K562 (cell line): Measurements from ENCODE around the gene FMNL2. TPM values are rescaled to one million over a fixed set of nuclear protein-coding genes. Genes with fewer than 3 reads are reported as not detected.

Experiments used
- ATAC-seq: fragments of 200-7000 bp; cut with Tn5 transposase; 3 replicates; pipeline ENCODE4 v1.9.1; 2020; ENCODE audit warnings: moderate library complexity
- BruUV-seq: library from RNA; stranded (reverse); fragments of 400-500 nt; replicated peaks from 2 replicates; lab custom pipeline; 2021; lab: Mats Ljungman, UMichigan
- CTCF ChIA-PET: fragments of 300-600 bp; formaldehyde crosslinking; extraction: SDS; loops from one replicate; lab custom pipeline; 2021; ENCODE audit warnings: low intra/inter-chr PET ratio; lab: Yijun Ruan, JAX
- POLR2A ChIA-PET: fragments of 300-600, 350-650 bp; sonication (Branson Sonifier 250); formaldehyde crosslinking; extraction: SDS; loops from one replicate; lab custom pipeline; 2021; ENCODE audit warnings: antibody characterized with exemption, inconsistent platforms; lab: Yijun Ruan, JAX
- DNase-seq, 4 experiments: peaks; one replicate each; pipeline versions ENCODE4 v3.0.0 to v3.0.0-alpha.2; 2011 to 2018; ENCODE audit warnings: low spot score in 3 of 4, mixed read lengths in 3 of 4; ENCODE audit errors: extremely low read depth in 1 of 4
- FAIRE-seq: peaks from 2 replicates; lab custom pipeline; 2011; peaks lifted over from hg19 to GRCh38; lab: Jason Lieb, UNC
- H2AFZ ChIP-seq: 2 replicates; pipeline ENCODE4 v1.6.0; 2011; ENCODE audit warnings: low read depth, low read length, control low read depth, inconsistent platforms
- H3K27ac ChIP-seq: fragments of 200-600 bp; 3 replicates; pipeline ENCODE4 v1.8.0; 2011; ENCODE audit warnings: low read depth, mild to moderate bottlenecking, control low read depth, inconsistent platforms, low read length, moderate library complexity, mixed read lengths; ENCODE audit errors: extremely low read depth
- H3K27me3 ChIP-seq, 2 experiments: fragments of 300-600 bp in 1 of 2; 2 replicates in 1 of 2; 3 replicates in 1 of 2; pipeline versions ENCODE4 v1.6.0 to v1.8.0; 2011; ENCODE audit warnings: inconsistent platforms in 2 of 2, low read length in 2 of 2, mild to moderate bottlenecking in 1 of 2, mixed read lengths in 1 of 2, moderate library complexity in 1 of 2; ENCODE audit not compliant: control insufficient read depth in 2 of 2, insufficient read depth in 2 of 2
- H3K36me3 ChIP-seq: fragments of 300-600 bp; 3 replicates; pipeline ENCODE4 v1.8.0; 2011; ENCODE audit warnings: mild to moderate bottlenecking, low read length, inconsistent platforms; ENCODE audit not compliant: control insufficient read depth, insufficient read depth
- H3K4me1 ChIP-seq, 2 experiments: fragments of 200-600 bp in 1 of 2; replicated peaks in 1 of 2; 2 replicates in 1 of 2; 3 replicates in 1 of 2; pipeline versions ENCODE4 v1.5.1 to v1.8.0; 2011; ENCODE audit warnings: inconsistent platforms in 2 of 2, low read length in 2 of 2, mild to moderate bottlenecking in 1 of 2, mixed read lengths in 1 of 2, moderate library complexity in 1 of 2; ENCODE audit not compliant: control insufficient read depth in 2 of 2, insufficient read depth in 2 of 2
- H3K4me2 ChIP-seq: 2 replicates; pipeline ENCODE4 v1.6.1; 2011; ENCODE audit warnings: low read length, control low read depth, inconsistent platforms, mixed read lengths; ENCODE audit not compliant: insufficient read depth
- H3K4me3 ChIP-seq: fragments of 200-600 bp; sonication (generic), shearing (Covaris generic); 2 replicates; pipeline ENCODE4 v1.5.1; 2016; ENCODE audit warnings: control low read depth, inconsistent platforms
- H3K79me2 ChIP-seq: fragments of 200-600 bp; 3 replicates; pipeline ENCODE4 v1.8.0; 2011; ENCODE audit warnings: low read length, inconsistent platforms; ENCODE audit not compliant: control insufficient read depth, insufficient read depth
- H3K9ac ChIP-seq, 2 experiments: 2 replicates each; pipeline versions ENCODE4 v1.6.0 to v1.6.1; 2011; ENCODE audit warnings: low read depth in 2 of 2, low read length in 2 of 2, control low read depth in 1 of 2, inconsistent platforms in 1 of 2, mild to moderate bottlenecking in 1 of 2, mixed read lengths in 1 of 2; ENCODE audit not compliant: insufficient read depth in 1 of 2
- H3K9me1 ChIP-seq: one replicate; pipeline ENCODE4 v1.6.0; 2011; ENCODE audit warnings: inconsistent platforms, mild to moderate bottlenecking, low read length, moderate library complexity; ENCODE audit not compliant: control insufficient read depth, insufficient read depth
- H3K9me3 ChIP-seq: replicated peaks from 2 replicates; pipeline ENCODE4 v1.5.1; 2011; ENCODE audit warnings: low read depth, low read length, inconsistent platforms; ENCODE audit not compliant: control insufficient read depth, insufficient read depth
- H4K20me1 ChIP-seq: replicated peaks from 2 replicates; pipeline ENCODE4 v1.6.1; 2011; ENCODE audit warnings: low read length, inconsistent platforms, mixed read lengths; ENCODE audit not compliant: control insufficient read depth, insufficient read depth
- CBX8 ChIP-seq: fragments of 200-600 bp; sonication (generic); IDR thresholded peaks from 2 replicates; pipeline ENCODE4 v1.6.1; 2012; ENCODE audit warnings: borderline replicate concordance, mixed run types, low read depth, mild to moderate bottlenecking, moderate library complexity, mixed read lengths, low read length, control low read depth, inconsistent platforms; ENCODE audit not compliant: poor library complexity, severe bottlenecking; ENCODE audit errors: extremely low read depth
- CCNT2 ChIP-seq: IDR thresholded peaks from 2 replicates; pipeline ENCODE4 v1.6.1; 2011; ENCODE audit warnings: borderline replicate concordance, low read depth, mild to moderate bottlenecking, moderate library complexity, mixed read lengths, low read length; ENCODE audit not compliant: insufficient read length; ENCODE audit errors: extremely low read depth
- EP300 ChIP-seq: IDR thresholded peaks from 2 replicates; pipeline ENCODE4 v1.6.1; 2012; ENCODE audit warnings: low read length, improper control_type of control experiment
- EWSR1 ChIP-seq: fragments of 450-650 bp; IDR thresholded peaks from 2 replicates; pipeline ENCODE4 v1.6.1; 2018; ENCODE audit warnings: borderline replicate concordance, mild to moderate bottlenecking, low read depth, moderate library complexity; ENCODE audit not compliant: partially characterized antibody
- KAT7 ChIP-seq: sonication (generic); formaldehyde crosslinking; IDR thresholded peaks from 2 replicates; pipeline ENCODE4 v1.8.0; 2022; ENCODE audit warnings: missing genetic modification reagents, mild to moderate bottlenecking, borderline replicate concordance
- LCOR ChIP-seq: sonication (generic); formaldehyde crosslinking; IDR thresholded peaks from 2 replicates; pipeline ENCODE4 v1.8.0; 2022; ENCODE audit warnings: mild to moderate bottlenecking, missing genetic modification reagents
- SREBF2 ChIP-seq: sonication (generic); formaldehyde crosslinking; IDR thresholded peaks from 2 replicates; pipeline ENCODE4 v1.4.0; 2020; ENCODE audit warnings: mild to moderate bottlenecking, missing genetic modification reagents
- TAL1 ChIP-seq: fragments of 450-650 bp; IDR thresholded peaks from 2 replicates; pipeline ENCODE4 v1.6.1; 2016; ENCODE audit warnings: mild to moderate bottlenecking
- U2AF1 ChIP-seq: fragments of 200-400 bp; formaldehyde crosslinking; optimal IDR thresholded peaks from 2 replicates; pipeline ENCODE3; 2017; ENCODE audit warnings: mild to moderate bottlenecking, low read depth, low read length, moderate library complexity
- XRCC3 ChIP-seq: fragments of 450-650 bp; IDR thresholded peaks from 2 replicates; pipeline ENCODE4 v1.6.1; 2017; ENCODE audit warnings: mild to moderate bottlenecking, moderate library complexity
- ZNF217 ChIP-seq: sonication (generic); formaldehyde crosslinking; IDR thresholded peaks from 2 replicates; pipeline ENCODE4 v1.8.0; 2022; ENCODE audit warnings: mild to moderate bottlenecking, missing genetic modification reagents
- ZNF780A ChIP-seq: fragments of 250-450 bp; sonication (Bioruptor Pico); IDR thresholded peaks from 2 replicates; pipeline ENCODE4 v1.5.0; 2021; ENCODE audit warnings: mild to moderate bottlenecking
- WGBS: fragments of 100-300 bp; shearing (Covaris generic); methylation state at CpG from one replicate; pipeline ENCODE4 v1.1.6; 2016; ENCODE audit warnings: low coverage, mixed read lengths; ENCODE audit not compliant: insufficient coverage; ENCODE audit errors: missing lambda C conversion rate; 5-methylcytosine and 5-hydroxymethylcytosine counted together
- in situ Hi-C: fragments of 300-500 bp; cut with MboI; formaldehyde crosslinking; loops from 4 replicates; pipeline ENCODE4 v1.15.0; 2018; ENCODE audit warnings: inconsistent platforms, mixed read lengths
- intact Hi-C: fragments of 100-400 bp; cut with micrococcal nuclease; formaldehyde crosslinking; loops from 2 replicates; pipeline ENCODE4 v1.14.2; 2022
- polyA plus RNA-seq, 8 experiments: library from polyadenylated mRNA; depleted of rRNA in 4 of 8; stranded (reverse) in 5 of 8; unstranded in 3 of 8; fragments of >200 nt; fragmentation: Nextera tagmentation in 2 of 8; fragmentation: Illumina TruSeq in 1 of 8; extraction: Ambion mirVana in 2 of 8; extraction: Trizol in 1 of 8; gene quantifications; 2 replicates each; pipeline versions ENCODE4 v1.2.1 to v1.2.3, GENCODE V29; 2011 to 2014; ENCODE audit warnings: inconsistent platforms in 1 of 8, missing spikeins in 1 of 8
- total RNA-seq, 7 experiments: library from RNA; depleted of rRNA in 6 of 7; stranded (reverse); fragments of >200 nt in 6 of 7; fragmentation: Illumina TruSeq in 2 of 7; extraction: Trizol in 2 of 7; gene quantifications; 2 replicates each; pipeline versions ENCODE4 v1.2.1 to v1.2.3, GENCODE V29; 2011 to 2021; ENCODE audit warnings: low replicate concordance in 1 of 7

Gene FMNL2
- total and polyA plus RNA-seq, 9 of the 15 experiments (the other 6 are each of a cell fraction or from before 2014, with no cell fraction given) = 0.15 to 0.49 (median 0.24) TPM; not detected in 1

DNA sequence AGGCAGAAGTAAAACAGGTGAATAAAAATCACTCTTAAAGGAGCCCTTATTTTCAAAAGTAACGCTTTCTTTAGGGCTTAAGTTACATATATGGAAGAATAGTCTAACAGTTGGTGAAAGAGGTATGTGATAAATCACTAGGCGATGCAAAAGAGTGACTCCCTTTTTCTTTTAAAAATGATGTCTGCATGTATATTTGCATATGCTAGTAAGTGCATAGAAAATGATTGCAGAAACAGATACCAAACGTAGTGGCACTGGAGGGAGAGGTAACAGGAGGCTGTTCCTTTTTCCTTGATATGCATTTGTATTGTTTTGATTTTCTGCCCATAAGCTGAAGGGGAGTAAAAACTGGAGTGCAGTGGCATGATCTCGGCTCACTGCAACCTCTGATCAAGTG lies 224.0 kb downstream of the FMNL2 start:
- H3K9me1 ChIP-seq = no peaks in the 10 kb centered on the region

DNA sequence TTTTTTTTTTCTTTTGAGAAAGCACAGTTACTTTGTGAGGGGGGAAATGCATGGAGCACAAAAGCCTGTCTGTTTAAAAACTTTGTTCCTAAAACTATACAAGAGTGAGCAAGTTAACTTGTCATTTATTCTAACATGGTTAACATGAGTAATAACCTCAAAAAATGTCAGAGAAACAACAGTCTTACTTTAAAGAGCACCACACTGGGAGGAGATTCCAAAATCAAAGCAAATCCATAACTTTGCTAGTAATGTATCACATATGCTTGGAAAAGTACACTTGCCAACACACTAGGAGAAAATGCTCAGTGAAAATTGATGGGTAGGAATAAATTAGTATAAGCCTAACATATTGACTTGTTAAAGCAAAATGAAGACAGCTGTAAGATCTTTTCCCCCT lies 225.2 kb downstream of the FMNL2 start:
- POLR2A ChIA-PET = no interaction called here
- no peaks in the 10 kb centered on the region for H3K4me1 ChIP-seq
- no peaks in the 10 kb centered on the region for H3K79me2 ChIP-seq
- no peaks in the 10 kb centered on the region for H3K36me3 ChIP-seq
- H2AFZ ChIP-seq = no peak overlapping the region
- H3K4me2 ChIP-seq = no peak overlapping the region
- CTCF ChIA-PET = no interaction called here
- intact Hi-C loops (loop anchor here (5.0 kb wide), 1 partner anchor 67 kb away; no protein-coding TSS in a partner anchor), in situ Hi-C loops (loop anchor here (10.0 kb wide), 1 partner anchor 375 kb away; no protein-coding TSS in a partner anchor)
- FAIRE-seq (no peak), ATAC-seq (no peak), DNase-seq (no peak)
- TF ChIP-seq XRCC3 = no peak
- TF ChIP-seq EWSR1 = no peak
- H3K9me1 ChIP-seq = no peaks in the 10 kb centered on the region
- no peaks in the 10 kb centered on the region for H3K9me3 ChIP-seq
- no peak overlapping the region for H3K4me3 ChIP-seq
- no peaks in the 10 kb centered on the region for H4K20me1 ChIP-seq
- no peak overlapping the region for H3K27ac ChIP-seq
- no peak overlapping the region for H3K9ac ChIP-seq
- no TSS peak for BruUV-seq
- peaks cover 2 to 5% of the 10 kb centered on the region in 2 experiments; a peak in 3 of 5 replicates for H3K27me3 ChIP-seq

More for the DNA sequence above, 224.0 kb downstream of the FMNL2 start:
- DNase-seq = no peak
- Histone ChIP-seq H4K20me1 (no peaks in the 10 kb centered on the region), H3K4me3 (no peak overlapping the region), H3K4me1 (no peaks in the 10 kb centered on the region), H3K9ac (no peak overlapping the region), H3K4me2 (no peak overlapping the region), H3K36me3 (no peaks in the 10 kb centered on the region), H3K27ac (no peak overlapping the region), H3K79me2 (no peaks in the 10 kb centered on the region), H3K27me3 (peaks cover 2 to 5% of the 10 kb centered on the region in 2 experiments; a peak in 3 of 5 replicates), H3K9me3 (no peaks in the 10 kb centered on the region), H2AFZ (no peak overlapping the region)
- intact Hi-C loops (no loop called here), in situ Hi-C loops (no loop called here)
- CTCF ChIA-PET = no interaction called here
- FAIRE-seq = no peak
- ATAC-seq = no peak
- no TSS peak for BruUV-seq
- 2% methylated on average over 4 of the region's 4 CpGs for WGBS
- no peak for TF ChIP-seq CCNT2
- TF ChIP-seq CBX8 = no peak
- no peak for TF ChIP-seq U2AF1
- no peak for TF ChIP-seq LCOR
- TF ChIP-seq TAL1 = no peak
- no peak for TF ChIP-seq EP300
- TF ChIP-seq KAT7 = no peak
- TF ChIP-seq ZNF217 (CRISPR knock-in tag) = no peak
- no peak for TF ChIP-seq ZNF780A (CRISPR knock-in tag)
- TF ChIP-seq SREBF2 (CRISPR knock-in tag) = no peak
- POLR2A ChIA-PET = no interaction called here
